ENCODE results near the gene HOXD9.
A peak's percentile ranks its signal among the peaks of the same experiment; 100 is the strongest.

HOXD9 gene

DNA sequence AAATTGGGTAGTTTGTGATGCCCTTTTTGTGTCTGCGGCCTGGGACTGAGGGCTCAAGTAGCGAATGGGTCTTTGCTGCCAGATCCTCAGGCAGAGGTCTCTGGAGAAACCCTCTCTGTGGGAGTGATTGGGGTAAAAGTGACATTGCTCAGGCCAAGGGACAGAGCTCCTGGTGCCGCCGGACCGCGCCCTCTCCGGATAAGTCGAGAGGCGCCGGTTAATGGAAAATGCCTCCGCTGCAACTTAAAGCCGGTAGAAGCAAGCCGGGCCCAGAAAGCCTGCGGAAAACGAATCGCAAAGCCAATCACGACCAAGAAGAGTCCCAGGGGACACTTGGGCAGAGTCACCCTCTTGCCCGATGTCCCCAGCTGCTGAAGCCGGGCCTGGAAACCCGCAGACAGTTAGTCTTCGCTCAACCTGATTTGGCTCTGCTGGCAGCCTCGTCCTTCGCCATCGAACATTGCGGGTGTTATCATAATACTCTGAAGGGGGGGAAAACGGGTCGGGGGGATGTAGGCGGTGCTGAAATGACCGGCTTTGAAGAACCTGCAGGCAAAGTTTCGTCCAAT lies 23.3 kb upstream of the HOXD9 start:
- DNase-seq = no peak

DNA sequence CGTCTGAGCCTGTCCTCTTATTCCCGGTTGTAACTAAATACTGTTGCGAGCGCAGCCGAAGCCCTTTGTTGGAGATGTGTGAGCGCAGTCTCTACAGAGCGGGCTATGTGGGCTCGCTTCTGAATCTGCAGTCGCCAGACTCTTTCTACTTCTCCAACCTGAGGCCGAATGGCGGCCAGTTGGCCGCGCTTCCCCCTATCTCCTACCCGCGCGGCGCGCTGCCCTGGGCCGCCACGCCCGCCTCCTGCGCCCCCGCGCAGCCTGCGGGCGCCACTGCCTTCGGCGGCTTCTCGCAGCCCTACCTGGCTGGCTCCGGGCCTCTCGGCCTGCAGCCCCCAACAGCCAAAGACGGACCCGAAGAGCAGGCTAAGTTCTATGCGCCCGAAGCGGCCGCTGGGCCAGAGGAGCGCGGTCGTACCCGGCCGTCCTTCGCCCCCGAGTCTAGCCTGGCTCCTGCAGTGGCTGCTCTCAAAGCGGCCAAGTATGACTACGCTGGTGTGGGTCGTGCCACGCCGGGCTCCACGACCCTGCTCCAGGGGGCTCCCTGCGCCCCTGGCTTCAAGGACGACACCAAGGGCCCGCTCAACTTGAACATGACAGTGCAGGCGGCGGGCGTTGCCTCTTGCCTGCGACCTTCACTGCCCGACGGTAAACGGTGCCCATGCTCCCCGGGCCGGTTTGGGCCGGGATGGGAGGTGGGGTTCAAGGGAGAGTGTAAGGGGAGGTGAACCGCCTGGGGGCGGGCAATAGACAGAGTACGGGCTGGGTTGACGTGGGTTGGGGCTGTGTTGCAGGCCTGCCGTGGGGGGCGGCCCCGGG lies 22.6 kb upstream of the HOXD9 start, which contains the start of gene HOXD12:
Gene HOXD12, plus strand, starts transcription at position 68 of the 819 bp plus-strand sequence. Its CDS starts 7 bp downstream, at position 75.
- peak; percentile 18 for DNase-seq

DNA sequence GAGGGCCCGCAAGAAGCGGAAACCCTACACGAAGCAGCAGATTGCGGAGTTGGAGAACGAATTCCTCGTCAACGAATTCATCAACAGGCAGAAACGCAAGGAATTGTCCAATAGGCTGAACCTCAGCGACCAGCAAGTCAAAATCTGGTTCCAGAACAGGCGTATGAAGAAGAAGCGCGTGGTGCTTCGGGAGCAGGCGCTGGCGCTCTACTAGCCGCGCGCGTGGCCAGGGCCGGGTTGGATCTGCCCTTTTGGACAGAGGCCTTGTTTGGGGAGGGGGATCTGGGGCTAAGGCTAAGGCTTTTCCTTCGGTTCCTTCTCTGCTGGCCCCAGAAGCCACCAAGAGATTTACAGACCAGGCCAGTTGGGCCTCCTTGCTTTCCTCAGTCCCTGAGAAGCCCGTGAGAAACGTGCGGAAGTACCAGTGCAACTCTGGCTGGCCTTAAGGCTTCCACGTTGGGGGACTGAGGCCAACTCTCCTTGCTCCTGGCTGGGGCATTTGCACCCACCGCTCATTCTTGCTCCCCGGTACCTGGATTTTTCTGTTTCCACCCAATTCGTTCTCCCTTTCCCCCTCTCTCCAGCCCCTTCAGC lies 21.9 kb upstream of the HOXD9 start:
- no peak for DNase-seq

DNA sequence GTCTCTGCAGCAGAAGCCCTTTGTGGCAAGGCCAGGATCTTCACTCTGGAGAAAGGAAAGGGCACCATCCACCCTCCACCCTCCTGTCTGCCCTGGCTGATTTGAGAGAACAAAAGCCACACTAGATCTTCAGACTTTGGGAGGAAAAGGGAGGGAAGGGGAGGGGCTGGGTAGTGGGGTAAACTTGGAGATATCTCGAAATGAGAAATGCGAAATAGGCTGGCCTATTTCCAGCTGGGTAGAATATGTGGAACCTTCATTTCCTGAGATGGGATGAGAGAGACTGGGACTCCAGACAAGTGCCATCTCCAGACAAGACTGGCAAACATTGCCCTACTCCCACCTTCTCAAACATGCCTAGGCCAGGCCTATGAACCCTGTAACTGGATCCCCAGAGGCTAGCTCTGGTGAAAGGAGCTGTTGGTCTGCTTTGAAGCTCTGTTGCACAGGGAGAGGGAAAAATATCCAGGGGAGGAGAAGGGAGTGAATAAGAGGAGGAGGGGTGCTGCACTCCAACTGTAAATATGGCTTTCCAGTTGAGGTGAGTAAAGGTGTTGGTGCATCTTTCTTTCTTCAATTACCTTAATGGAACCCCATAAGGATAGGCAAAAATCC lies 21.2 kb upstream of the HOXD9 start:
- DNase-seq = no peak

DNA sequence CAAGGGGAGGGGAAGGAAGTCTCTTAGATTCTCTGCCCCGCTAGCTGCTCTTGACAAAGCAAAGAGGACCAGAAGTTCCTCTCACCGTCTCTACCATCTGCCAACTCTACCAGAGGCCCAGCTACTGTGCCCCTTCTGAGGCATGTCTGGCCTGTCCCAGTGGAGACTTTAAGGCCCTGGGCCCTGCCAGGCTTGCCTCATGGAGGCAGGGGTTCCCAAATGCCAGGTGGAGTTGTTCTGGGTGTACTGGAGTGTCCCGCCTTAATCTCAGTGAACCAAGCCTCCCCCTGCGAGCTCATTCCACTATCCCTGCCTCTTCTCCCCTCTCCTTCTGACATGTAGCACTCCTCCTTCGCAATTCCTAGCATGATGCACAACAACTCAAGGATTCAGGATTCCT lies 20.7 kb upstream of the HOXD9 start:
- DNase-seq = no peak

DNA sequence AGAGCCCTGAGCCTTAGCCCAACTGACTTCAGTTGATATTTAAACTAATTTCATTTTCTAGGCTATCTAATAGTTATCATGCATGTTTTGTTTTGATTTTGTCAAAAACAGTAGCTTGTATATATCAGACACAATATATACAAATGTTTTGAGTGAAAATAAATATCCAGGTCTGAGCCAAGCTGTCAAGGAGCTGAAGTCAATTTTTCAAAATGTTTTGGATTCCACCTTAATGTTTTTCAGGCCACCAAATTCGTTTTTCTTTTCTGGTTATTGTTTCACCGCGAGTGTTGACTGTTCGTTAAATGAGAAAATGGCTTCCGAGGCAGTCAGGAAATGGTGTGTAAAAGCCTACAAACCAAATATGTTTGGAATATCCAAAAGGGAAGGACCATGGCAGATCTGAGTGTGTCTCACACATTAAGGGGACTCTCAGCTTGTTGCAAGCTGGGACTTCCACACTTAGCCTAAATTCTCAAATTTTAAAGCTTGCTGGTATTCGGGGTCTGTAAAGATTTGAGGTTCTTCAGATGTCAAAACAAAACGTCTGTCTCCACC lies 20.1 kb upstream of the HOXD9 start:
- DNase-seq = no peak

DNA sequence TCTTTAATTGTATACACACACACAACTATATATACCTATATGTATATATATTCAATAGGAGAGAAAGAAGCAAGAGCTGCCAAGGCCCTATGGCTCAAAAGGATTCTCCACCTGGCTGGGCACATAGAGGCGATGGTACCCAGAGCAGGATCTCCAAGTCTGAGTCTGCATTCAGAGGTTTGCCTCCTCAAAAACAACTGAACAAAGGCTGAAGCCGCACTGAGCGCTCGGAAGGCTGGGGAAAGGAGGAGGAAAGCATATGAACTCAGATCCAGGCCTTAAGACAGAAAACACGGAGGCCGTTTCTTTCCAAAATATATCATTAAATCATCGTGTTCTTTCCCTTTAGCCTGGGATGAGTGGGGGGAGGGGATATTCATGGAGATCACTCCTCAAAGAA lies 19.3 kb upstream of the HOXD9 start:
- DNase-seq = no peak

DNA sequence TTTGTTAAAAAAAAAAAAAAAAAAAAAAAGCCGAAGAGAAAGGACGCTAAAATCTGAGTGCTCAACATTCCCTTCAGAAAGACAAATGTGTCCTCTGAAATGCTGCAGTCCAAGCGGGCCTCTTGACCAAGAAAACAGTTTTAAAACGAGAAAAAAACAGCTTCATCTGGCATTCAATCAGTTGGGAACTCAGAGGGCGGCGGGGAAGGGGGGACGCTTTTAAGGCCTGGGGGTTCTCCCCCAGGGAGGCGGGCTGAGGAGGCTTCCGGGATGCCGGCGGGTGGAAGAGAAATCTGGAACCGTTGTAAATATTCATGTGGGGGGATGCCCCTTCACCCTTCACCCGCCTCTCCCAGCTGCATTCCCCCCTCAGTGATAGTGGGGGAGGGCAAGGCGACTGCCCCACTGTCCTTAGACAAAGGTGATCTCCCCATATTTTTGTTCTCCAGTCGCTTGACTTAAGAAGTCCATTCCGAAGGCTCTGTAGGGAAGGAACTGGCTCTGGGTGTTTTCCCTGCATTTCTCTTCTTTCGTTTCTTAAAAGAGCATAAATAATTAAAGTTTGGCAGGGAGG lies 18.7 kb upstream of the HOXD9 start:
- DNase-seq = no peak

DNA sequence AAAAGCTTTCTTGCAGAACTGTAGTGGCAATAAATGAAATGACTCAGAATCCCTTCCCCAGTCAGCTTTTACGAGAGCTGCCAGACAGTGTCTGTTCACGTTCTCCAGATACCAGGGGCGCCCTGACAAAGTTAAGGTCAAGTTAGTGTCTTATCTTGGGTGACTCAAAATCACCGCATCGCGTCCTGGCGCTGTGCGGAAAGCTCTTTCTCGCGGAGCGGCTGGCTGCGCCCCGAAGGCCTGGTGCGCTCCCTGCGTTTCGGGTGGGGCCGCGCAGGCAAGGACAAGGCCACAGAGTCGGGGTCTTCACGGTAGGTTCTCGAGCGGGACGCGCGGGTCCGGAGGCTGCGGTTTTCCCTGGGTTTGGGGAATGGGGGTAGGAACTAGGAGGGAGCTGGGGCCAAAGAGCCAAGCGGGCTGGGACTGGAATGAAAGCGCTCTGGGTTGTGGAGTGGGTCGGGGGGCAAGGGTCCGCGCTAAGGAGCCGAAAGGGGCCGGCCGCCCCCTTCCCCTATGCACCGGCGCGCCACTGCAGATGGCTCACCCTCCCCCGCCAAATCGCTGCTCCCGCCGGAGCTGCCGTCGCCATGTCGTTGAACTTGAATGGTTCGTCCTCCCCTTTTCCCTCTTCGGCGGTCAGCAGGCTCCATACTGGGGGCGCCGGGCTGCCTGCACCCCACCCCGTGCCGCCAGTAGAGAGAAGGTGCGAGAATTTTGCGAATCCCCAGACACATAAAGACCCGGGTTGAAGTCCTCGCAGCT lies 18.0 kb upstream of the HOXD9 start:
- no peak for DNase-seq

DNA sequence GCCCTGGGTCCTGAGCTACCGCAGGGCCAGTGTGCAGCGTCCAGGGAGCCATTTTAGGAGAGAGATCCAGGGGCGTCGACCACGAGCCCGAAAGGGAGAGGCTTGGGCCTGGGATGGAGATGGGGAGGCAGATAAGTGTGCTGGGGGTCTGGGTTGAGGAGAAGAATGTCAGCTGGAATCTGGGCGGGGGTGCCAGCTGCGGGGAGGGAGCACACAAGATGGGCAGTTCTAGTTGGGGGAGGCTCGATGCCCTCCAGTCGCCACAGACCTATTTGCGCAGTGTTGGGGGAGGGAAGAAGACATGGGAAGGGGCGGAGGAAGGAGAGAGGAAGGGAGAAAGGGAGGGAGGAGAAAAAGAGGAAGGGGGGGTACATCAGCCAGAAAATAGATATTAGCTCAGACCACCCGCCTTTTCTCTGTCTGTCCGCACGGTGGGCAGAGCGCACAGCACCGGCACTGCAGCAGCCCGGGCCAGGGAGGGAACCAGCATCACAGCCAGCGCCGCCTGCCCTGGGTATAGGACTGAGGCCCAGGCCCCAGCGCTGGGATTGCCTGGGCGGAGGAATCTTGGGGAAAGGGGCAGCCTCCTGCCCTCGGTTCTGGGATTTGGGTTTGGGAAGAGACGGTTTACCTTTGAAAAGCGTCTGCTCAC lies 17.3 kb upstream of the HOXD9 start:
- no peak for DNase-seq

DNA sequence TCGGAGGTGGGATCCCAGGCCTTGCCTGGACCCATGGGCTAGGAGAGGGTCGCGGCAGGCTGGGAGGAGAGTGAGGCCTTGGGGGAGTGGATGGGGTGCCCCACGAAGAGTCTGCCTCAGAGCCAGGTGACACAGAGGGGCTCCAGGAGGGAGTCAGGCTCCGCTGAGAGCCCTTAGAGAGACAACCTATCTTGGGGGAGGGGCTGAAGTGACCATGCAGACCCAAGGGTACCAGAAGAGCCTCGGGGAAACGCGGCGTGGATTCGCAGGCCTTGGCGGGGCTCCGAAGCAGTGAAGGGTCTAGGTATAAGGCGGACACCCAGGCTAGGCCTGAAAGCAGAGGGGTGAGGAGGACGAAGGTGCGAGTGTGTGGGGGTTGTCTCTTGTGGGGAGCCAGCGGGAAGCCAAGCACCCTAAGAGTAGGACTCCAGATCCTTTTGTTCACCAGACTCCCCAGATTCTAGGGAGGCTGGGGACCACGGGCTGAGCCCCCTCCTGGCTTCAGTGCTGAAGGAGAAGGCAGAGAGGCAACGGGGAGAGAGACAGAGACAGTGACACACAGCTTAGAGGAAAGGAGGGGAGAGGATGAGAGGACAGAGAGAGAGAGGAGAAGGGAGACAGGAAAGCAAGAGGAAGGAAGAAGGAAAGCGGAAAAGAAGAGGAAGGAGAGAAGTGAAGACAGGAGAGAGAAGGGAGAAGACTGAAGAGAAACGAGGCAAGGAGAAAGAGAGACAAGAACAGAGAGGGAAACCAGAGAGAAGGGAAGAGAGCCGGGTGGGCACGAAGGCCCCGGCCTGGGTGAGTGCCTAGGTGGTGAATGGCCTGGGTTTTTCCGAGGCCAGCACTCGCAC lies 16.6 kb upstream of the HOXD9 start:
- DNase-seq = peak; percentile 17

DNA sequence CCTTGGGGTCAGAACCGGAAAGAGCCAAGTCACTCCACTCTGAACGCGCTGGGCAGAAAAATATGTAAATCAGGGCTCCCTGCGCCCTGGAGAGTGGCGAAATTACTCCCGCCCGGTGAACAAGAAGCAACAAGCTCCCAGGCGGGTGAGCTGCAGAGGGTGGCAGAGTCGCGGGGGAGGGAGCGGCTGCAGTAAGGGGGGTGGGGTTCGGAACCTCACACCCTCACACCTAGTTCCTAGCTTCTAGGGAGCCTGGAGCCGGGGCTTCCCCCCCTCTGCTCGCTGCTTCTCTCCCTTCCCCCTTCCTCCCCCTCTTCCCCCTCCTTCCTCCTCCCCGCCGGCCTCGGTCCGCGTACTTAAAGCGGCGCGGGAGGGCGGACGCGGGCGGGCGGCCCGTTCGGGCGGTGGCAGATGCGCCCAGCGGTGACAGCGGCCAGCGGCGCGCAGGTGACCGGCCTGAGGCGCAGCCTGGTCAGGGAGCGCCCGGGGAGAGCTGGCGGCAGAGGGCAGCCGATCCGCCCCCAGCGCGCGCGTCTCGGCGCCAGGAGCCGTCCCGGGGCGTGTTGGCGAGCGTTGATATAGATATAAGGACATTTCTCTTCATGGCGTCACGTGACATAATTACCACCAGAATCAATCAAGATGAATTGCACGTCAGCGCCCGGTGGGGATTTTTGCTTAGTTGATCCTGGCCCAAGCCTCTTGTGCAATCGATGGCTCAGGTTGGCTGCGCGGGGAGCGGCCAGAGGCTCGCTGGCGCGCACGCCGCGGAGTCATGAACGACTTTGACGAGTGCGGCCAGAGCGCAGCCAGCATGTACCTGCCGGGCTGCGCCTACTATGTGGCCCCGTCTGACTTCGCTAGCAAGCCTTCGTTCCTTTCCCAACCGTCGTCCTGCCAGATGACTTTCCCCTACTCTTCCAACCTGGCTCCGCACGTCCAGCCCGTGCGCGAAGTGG lies 15.7 kb upstream of the HOXD9 start, which contains the start of gene HOXD11:
Gene HOXD11, plus strand, starts transcription at position 700 of the 959 bp plus-strand sequence. Its CDS starts 76 bp downstream, at position 776.
- DNase-seq = peak; percentile 28

DNA sequence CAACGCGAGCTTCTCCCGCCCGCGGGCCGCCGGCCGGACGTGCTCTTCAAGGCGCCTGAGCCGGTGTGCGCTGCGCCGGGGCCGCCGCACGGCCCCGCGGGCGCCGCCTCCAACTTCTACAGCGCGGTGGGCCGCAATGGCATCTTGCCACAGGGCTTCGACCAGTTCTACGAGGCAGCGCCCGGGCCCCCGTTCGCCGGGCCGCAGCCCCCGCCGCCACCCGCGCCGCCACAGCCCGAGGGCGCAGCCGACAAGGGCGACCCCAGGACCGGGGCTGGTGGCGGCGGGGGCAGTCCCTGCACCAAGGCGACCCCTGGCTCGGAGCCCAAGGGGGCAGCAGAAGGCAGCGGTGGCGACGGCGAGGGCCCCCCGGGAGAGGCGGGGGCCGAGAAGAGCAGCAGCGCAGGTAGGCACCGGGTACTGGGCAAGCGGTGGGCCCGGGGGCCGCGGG lies 14.8 kb upstream of the HOXD9 start:
- peak; percentile 20 for DNase-seq

DNA sequence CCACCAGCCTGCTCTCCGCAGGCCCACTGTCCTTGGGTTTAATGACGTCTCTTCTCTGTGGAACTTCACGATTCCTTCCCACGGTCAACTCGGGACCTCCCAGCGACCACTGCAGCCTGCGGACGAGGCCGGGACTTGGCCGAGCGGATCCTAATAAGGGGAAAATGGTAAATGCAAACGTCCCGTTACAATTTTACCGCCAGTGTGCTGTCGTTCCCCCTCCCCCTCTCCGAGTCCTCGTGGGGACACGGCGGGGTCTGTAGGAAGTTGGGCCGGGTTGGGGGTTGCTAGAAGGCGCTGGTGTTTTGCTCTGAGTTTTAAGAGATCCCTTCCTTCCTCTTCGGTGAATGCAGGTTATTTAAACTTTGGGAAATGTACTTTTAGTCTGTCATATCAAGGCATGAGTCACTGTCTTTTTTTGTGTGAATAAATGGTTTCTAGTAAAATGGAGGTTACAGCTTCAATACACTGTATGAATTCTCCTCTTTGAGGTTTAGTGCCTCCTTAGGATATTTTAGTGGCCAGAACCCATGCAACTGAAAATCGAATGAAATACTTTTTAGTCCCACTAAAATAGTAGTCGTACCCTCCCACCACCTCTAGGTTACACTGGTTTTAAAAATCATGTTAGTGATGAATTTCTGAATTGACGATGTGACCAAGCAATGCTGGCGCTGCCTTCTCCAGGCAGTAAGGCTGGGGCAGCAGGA lies 13.2 kb upstream of the HOXD9 start:
- DNase-seq = no peak

DNA sequence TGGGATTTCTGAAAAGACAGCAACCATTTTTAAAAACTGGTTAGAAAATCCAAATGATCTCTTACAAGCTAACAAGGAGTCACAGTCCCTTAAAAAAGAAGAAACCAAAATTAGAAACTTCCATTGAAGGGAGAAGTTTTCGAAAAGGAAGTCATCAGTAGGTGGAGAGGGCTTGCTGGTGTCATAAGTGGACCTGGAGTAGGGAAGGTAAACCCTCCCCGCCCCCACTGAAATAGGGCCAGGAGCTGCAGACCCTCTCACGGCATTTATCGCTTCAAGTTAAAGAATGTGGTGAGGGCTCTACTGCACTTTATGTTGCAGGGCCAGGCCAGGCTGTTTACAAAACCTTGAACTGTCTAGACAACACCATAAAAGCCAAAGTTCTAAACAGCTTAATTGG lies 12.6 kb upstream of the HOXD9 start:
- no peak for DNase-seq

DNA sequence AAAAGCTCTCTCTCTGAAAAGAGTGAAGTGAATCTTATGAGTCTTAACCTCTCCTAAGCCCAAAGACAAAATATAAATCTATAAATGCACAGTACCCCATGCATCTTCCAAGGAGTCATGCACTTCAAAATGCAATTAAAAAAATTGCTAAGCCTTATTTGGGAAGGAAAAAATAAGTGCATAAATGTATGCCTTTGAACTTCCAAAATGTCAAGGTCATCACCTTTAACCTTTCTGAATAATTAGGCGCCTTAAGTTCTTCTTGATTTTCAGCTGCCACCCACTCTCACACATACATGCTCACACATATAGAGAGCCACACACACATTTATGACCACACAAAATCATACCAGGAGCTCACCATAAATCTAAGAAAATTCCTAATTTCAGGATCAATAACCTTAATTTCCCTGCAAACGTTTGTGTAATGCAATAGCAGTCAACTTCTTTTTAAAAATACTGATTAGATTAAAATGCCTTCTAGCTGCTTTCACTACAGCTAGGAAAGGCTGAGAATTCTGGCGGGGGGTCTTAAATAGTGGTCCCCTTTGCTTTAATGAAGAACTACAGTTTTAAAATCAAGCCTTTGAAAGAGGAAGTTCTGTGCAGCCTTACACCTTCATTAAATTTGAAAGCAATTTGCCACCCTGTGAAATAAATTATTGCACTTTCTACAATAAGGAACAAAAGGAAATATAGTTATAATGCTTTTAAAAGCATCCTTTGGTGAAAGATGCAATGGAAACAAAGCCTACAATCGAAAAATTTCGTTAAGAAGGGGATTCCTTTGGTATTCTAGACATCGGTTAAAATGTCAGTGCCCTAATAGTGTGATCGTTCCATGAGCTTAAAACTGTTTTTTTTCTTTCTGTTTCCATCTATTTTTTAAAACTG lies 11.9 kb upstream of the HOXD9 start:
- no peak for DNase-seq

DNA sequence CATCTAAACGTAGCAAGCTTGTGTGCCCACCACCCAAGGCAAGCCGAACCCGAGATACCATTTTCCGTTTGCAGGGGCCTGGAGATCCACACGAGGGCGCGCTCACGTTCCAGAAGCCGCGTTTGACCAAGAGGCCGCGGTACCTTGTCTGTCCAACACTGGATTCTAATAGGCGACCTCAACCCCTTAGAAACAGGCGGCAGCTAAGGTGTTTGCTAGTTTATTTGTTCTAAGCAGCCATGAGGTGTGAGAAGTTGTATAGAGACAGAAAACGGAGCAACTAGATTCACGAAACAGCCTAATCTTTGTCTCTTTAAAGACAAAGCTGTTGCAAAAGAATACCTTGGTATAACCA lies 11.2 kb upstream of the HOXD9 start:
- no peak for DNase-seq
